Central memory CD8-positive, alpha-beta T cell (primary cell): ENCODE data around the gene MICAL2.

Source experiments
- ATAC-seq: fragments of 150-1000 bp; cut with Tn5 transposase; replicated peaks from 2 replicates; pipeline ENCODE4 v1.10.0; 2022; ENCODE audit warnings: mild to moderate bottlenecking, moderate FRiP score, moderate number of reproducible peaks; ENCODE audit not compliant: poor library complexity, severe bottlenecking; ENCODE audit errors: extremely low read depth
- DNase-seq, 2 donors: peaks; one replicate each; pipeline ENCODE4 v3.0.0; 2021; ENCODE audit warnings: low spot score in 2 of 2
- H3K27ac Mint-ChIP-seq: one replicate; pipeline ENCODE4 v1.8.0; 2022; ENCODE audit warnings: low read depth, mild to moderate bottlenecking, moderate library complexity, mixed read lengths
- H3K27me3 Mint-ChIP-seq: one replicate; pipeline ENCODE4 v1.8.0; 2022; ENCODE audit warnings: mixed read lengths
- H3K36me3 Mint-ChIP-seq: one replicate; pipeline ENCODE4 v1.8.0; 2022; ENCODE audit warnings: mild to moderate bottlenecking, moderate library complexity, mixed read lengths; ENCODE audit not compliant: insufficient read depth
- H3K4me1 Mint-ChIP-seq: one replicate; pipeline ENCODE4 v1.8.0; 2022; ENCODE audit warnings: mixed read lengths
- H3K4me3 Mint-ChIP-seq: one replicate; pipeline ENCODE4 v1.8.0; 2022; ENCODE audit warnings: mild to moderate bottlenecking, moderate library complexity, mixed read lengths
- H3K9me3 Mint-ChIP-seq: one replicate; pipeline ENCODE4 v1.8.0; 2022; ENCODE audit warnings: mixed read lengths

Gene MICAL2

DNA sequence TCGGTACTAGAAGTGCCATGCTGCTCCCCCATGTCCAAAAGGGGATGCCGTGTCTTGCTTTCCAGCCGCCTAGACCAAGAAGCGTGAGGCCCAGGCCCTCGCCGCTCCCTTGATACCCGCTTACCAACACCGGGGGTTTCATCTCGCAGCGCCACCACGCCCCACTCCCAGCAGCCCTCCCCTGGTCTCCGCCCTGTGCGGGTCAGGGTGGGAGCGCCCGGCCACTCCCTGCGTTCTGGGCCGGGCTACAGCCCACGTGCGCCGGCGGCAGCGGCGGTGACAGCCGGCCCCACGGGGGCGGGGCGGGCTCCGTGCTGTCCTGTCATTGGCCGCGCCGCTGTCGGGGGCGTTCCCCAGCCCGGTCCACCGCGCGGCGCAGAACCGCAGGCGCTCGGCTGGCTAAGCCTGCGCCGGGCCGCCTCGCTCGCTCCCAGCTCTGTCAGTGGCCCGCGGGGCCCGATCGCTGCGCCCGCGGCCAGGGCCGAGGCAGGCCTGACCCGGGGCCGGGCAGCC is at the start of gene MICAL2:
TSS of gene MICAL2 (plus strand) at position 390 of the 513 bp plus-strand sequence. CDS start 51,566 bp downstream, outside the sequence.
- H3K4me1 Mint-ChIP-seq: peaks cover 53% of the 10 kb centered on the region
- DNase-seq: peak; percentile 72 to 74
- H3K4me3 Mint-ChIP-seq: peak within 1 kb of the TSS; percentile 77
- peak; percentile 96 for ATAC-seq
- H3K36me3 Mint-ChIP-seq: peaks cover 6% of the 10 kb centered on the region
- no peaks in the 10 kb centered on the region for H3K27me3 Mint-ChIP-seq
- no peaks in the 10 kb centered on the region for H3K9me3 Mint-ChIP-seq
- H3K27ac Mint-ChIP-seq: peak within 1 kb of the TSS; percentile 51

DNA sequence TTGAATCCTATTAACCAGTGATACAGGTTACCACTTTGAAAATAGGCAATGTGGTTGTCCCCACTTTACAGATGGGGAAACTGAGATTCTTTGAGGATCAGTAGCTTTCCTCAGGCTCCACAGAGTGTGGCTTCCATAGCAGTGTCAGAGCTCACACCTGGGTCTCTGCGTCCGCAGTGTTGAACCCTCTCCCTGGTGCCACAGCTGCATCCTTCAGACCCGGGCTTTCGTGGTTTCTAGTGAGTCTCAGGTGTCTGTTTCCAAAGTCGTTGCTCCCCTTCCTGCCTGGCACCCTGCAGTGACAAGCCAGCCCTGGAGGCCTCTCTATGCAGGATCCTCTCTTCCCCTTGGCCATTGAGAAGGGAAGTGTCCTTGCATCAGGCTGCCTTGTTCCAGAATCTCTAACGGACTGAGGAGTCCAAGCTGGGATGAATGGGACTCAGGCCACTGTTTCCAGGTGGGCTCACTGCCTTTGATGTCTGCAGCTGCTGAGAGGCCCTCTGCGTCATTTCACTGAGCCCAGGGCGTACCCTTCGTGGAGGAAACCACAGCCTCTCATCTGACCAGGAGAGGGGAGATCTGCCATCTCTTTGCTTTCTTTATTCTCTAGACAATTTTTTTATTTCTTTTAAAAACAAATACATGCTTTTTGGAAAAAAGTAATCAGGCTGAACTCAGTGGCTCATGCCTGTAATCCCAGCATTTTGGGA is 48.4 kb upstream of the MICAL2 start:
- DNase-seq (no peak), ATAC-seq (no peak)
- Mint-ChIP-seq H3K9me3 (no peaks in the 10 kb centered on the region), H3K27ac (no peak overlapping the region), H3K4me3 (no peak overlapping the region), H3K36me3 (no peaks in the 10 kb centered on the region), H3K4me1 (peaks cover 5% of the 10 kb centered on the region), H3K27me3 (no peaks in the 10 kb centered on the region)

GRCh38 chr11:12063251-12063650 is 47.1 kb upstream of the MICAL2 start:
- no peaks in the 10 kb centered on the region for H3K27me3 Mint-ChIP-seq
- H3K27ac Mint-ChIP-seq: no peak overlapping the region
- ATAC-seq (no peak), DNase-seq (no peak)
- H3K4me1 Mint-ChIP-seq: peaks cover 5% of the 10 kb centered on the region
- no peaks in the 10 kb centered on the region for H3K36me3 Mint-ChIP-seq
- H3K9me3 Mint-ChIP-seq: no peaks in the 10 kb centered on the region
- no peak overlapping the region for H3K4me3 Mint-ChIP-seq

DNA sequence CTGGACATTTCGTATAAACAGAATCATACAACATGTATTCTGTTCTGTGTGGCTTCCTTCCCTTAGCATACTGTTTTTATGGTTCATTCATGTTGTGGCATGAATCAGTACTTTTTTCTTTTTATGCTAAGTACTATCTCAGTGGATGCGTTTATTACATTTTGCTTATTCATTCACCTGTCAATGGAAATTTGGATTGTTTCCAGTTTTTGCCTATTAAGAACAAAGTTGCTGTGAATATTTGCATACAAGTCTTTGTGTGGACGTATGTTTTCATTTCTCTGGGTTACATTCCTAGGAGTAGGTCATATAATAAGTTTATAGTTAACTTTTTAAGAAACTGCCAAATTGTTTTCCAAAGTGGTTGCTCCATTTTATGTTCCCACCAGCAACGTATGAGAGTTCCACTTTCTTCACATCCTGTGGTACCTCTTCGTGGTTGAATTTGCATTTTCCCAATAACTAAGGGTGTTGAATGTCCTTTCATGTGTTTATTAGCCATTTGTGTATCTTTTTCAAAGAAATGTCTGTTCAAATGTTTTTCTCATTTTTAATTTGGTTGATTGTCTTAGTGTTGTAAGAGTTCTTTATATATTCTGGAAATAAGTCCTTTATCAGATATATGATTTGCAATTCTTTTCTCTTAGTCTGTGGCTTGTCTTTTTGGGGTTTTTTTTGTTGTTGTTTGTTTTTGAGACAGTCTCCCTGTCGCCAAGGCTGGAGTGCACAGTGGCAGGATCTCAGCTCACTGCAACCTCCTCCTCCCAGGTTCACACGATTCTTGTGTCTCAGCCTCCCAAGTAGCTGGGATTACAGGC is 46.0 kb upstream of the MICAL2 start:
- no peak for ATAC-seq
- H3K27ac Mint-ChIP-seq: no peak overlapping the region

GRCh38 chr11:12064954-12065280 is 45.5 kb upstream of the MICAL2 start:
- no peak for DNase-seq
- Mint-ChIP-seq H3K9me3 (no peaks in the 10 kb centered on the region), H3K27ac (no peak overlapping the region), H3K4me1 (peaks cover 5% of the 10 kb centered on the region), H3K36me3 (no peaks in the 10 kb centered on the region), H3K27me3 (no peaks in the 10 kb centered on the region), H3K4me3 (no peak overlapping the region)
- ATAC-seq: no peak

More for the DNA sequence above, 46.0 kb upstream of the MICAL2 start:
- Mint-ChIP-seq H3K4me1 (peaks cover 5% of the 10 kb centered on the region), H3K9me3 (no peaks in the 10 kb centered on the region), H3K27me3 (no peaks in the 10 kb centered on the region), H3K36me3 (no peaks in the 10 kb centered on the region), H3K4me3 (no peak overlapping the region)
- DNase-seq: no peak

DNA sequence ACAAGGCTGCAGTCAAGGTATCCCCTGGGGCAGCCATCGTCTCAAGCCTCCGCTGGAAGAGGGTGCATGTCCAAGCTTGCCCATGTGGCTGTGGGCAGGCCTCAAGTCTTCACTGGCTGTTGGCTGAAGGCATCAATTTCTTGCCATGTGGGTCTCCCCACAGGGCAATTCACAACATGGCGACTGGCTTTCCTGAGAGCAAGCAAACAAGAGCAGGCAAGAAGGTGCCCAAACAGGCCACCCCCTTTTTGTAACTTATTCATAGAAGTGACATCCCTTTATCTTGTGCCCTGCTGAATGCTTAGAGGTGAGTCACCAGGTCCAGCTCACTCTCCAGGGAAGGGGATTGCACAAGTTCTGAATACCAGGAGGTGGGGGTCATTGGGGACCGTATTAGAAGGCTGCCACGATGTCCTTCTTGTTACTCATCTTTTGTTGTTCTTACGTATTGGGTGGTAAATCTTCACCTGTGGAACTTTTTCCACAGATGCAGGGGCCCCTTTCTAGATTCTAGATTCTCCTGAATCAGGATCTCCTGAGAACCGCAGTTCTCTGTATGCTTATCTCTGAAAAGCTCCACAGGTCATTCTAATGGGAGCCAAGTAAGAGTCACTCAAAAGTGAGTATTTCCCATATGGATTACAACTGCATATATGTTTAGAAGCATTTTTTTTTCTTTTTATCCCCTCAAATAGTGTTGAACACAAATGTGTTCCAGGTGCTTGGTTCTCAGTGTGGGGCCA is 44.2 kb upstream of the MICAL2 start:
- H3K27ac Mint-ChIP-seq: no peak overlapping the region
- no peak for ATAC-seq
- DNase-seq: no peak
- no peak overlapping the region for H3K4me3 Mint-ChIP-seq
- H3K9me3 Mint-ChIP-seq: no peaks in the 10 kb centered on the region
- H3K27me3 Mint-ChIP-seq: no peaks in the 10 kb centered on the region
- peaks cover 12% of the 10 kb centered on the region for H3K4me1 Mint-ChIP-seq
- no peaks in the 10 kb centered on the region for H3K36me3 Mint-ChIP-seq

DNA sequence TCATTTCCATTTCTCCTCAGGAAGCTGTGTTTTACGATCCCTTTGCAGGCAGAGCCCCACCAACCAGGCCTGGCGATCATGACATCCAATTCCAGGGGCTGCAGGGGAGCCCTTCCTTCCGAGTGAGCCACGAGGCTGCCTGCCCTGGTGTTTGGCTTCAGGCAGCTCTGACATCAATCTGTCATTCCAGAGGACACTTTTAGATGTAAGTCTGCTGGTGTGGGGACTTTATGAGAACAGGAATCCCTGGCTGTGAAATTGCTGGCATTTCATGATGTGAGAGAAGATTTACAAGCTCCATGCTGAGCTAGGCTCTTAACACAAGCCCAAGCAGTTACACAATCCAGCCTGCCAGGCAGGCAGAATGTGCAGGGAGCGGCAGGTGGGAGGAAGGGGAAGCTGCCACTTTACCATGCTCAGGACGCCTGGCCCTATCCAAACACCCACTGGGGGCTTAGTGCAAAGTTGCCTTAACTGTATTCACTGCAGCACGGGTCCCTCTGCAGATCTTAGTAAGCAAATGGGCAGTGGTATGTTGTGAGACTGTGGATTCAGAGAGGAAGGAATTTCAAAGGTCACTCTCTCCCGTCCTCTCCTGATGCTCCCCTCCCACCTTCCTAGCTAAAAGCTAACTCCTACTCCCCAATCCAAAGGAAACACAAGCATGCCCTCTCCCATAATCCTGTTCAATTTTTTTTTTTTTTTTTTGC is 43.4 kb upstream of the MICAL2 start:
- no peak for ATAC-seq
- peaks cover 16% of the 10 kb centered on the region for H3K4me1 Mint-ChIP-seq
- H3K27ac Mint-ChIP-seq: no peak overlapping the region
- H3K27me3 Mint-ChIP-seq: no peaks in the 10 kb centered on the region
- no peak for DNase-seq
- H3K4me3 Mint-ChIP-seq: no peak overlapping the region
- no peaks in the 10 kb centered on the region for H3K36me3 Mint-ChIP-seq
- H3K9me3 Mint-ChIP-seq: no peaks in the 10 kb centered on the region

DNA sequence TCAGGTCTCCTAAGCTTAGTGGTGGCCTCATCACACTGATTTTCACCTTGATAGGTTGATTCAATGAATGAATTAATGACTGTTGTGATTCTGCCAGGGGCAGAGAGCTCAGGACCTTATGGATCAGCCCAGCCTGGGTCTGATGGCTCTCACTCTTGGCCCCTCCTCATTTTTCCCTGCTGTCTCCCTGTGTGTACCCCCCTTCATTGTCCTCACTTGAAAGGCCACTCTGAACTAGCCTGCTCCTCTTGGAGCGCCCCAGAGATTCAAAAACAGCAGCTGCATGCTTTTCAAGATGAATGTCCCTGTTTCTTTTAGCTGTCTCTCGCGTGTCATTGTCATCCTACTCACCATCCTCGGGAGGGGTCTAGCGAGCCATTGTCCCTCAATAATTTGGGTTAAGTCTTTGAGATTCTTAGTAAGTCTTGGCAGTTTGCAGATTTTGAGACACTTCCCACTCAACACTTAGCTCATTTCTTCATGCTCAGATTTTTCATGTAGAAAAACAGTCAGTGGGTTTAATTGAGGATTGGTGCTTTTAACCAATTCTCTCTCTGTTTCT is 42.5 kb upstream of the MICAL2 start:
- Mint-ChIP-seq H3K4me3 (no peak overlapping the region), H3K9me3 (no peaks in the 10 kb centered on the region), H3K27me3 (no peaks in the 10 kb centered on the region), H3K36me3 (no peaks in the 10 kb centered on the region), H3K4me1 (peaks cover 12% of the 10 kb centered on the region), H3K27ac (no peak overlapping the region)
- DNase-seq: no peak
- ATAC-seq: no peak

DNA sequence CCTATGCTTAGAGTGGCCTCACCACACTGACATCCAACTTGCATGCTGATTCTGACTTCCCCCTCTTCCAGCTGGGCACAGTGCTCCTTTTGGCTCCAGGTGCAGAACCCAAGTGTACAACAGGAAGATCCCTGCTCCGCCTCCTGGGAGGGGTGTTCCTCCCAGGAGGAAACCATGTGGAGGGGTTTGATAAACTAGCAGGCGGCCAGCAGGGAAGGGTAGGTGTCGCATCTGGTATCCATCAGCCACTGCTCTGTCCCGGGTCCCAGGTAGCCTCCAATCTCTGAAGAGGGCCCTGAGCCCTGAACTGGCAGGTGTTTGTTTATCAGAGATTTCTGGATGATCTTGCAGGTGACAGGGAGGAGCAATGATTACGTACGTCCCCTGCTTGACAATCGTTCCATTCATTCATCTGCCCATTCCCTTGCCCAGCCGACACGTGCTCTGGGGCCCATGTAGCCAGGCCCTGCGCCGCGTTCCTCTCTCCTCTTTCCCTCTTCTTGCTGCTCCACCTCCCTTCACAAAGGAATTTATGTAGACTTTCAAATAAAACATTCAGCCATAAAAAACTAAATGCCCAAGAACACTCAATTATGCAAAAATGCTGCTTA is 41.2 kb upstream of the MICAL2 start:
- Mint-ChIP-seq H3K4me3 (no peak overlapping the region), H3K27ac (no peak overlapping the region), H3K4me1 (peaks cover 12% of the 10 kb centered on the region), H3K36me3 (no peaks in the 10 kb centered on the region), H3K27me3 (no peaks in the 10 kb centered on the region), H3K9me3 (no peaks in the 10 kb centered on the region)
- DNase-seq (no peak), ATAC-seq (no peak)

- H3K27ac Mint-ChIP-seq: no peak overlapping the region
- DNase-seq: no peak
- no peaks in the 10 kb centered on the region for H3K27me3 Mint-ChIP-seq
- H3K36me3 Mint-ChIP-seq: no peaks in the 10 kb centered on the region
- ATAC-seq: no peak
- H3K9me3 Mint-ChIP-seq: no peaks in the 10 kb centered on the region
- H3K4me1 Mint-ChIP-seq: peaks cover 12% of the 10 kb centered on the region
- no peak overlapping the region for H3K4me3 Mint-ChIP-seq
Measured at GRCh38 chr11:12070446-12071267, 39.7 kb upstream of the MICAL2 start.

DNA sequence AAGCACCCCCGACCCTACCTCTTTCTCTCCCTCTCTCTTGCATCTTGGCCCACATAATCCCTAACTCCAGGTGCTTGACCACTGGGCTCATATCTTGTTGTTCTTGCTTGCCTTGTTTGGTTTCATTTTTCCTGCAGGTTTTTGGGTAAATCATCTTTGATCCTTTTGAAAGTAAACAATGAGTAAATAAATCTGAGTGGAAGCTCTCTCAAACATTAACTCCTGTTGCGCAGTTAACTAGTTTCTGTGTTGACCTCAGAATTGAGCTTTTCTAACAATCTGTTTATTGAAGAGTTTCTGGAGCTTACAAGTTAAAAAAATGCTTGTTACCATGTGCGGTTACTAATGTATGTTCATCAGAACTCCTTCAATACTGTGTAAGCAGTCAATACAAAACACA is 38.8 kb upstream of the MICAL2 start:
- H3K36me3 Mint-ChIP-seq: no peaks in the 10 kb centered on the region
- H3K4me3 Mint-ChIP-seq: no peak overlapping the region
- ATAC-seq (no peak), DNase-seq (no peak)
- H3K27ac Mint-ChIP-seq: no peak overlapping the region
- H3K4me1 Mint-ChIP-seq: peaks cover 12% of the 10 kb centered on the region
- no peaks in the 10 kb centered on the region for H3K27me3 Mint-ChIP-seq
- no peaks in the 10 kb centered on the region for H3K9me3 Mint-ChIP-seq
